Stimulated activated naive CD8-positive, alpha-beta T cell treated with anti-CD3 and anti-CD28 coated beads, Interleukin-15, Interleukin-2, amounts not matched to agents 100 U/mL and 50 U/mL, for 24 hours (primary cell): ENCODE results near the gene NXPE2.
"Not testable (repeated sequence)": the region's sequence is repeated elsewhere in the genome, so short reads cannot be mapped to it uniquely, and the experiment has no call there.

Experiments
- ATAC-seq: fragments of 150-1000 bp; cut with Tn5 transposase; one replicate; pipeline ENCODE4 v1.10.0; 2021
- DNase-seq: peaks from one replicate; pipeline ENCODE4 v3.0.0; 2021

The NXPE2 gene

DNA sequence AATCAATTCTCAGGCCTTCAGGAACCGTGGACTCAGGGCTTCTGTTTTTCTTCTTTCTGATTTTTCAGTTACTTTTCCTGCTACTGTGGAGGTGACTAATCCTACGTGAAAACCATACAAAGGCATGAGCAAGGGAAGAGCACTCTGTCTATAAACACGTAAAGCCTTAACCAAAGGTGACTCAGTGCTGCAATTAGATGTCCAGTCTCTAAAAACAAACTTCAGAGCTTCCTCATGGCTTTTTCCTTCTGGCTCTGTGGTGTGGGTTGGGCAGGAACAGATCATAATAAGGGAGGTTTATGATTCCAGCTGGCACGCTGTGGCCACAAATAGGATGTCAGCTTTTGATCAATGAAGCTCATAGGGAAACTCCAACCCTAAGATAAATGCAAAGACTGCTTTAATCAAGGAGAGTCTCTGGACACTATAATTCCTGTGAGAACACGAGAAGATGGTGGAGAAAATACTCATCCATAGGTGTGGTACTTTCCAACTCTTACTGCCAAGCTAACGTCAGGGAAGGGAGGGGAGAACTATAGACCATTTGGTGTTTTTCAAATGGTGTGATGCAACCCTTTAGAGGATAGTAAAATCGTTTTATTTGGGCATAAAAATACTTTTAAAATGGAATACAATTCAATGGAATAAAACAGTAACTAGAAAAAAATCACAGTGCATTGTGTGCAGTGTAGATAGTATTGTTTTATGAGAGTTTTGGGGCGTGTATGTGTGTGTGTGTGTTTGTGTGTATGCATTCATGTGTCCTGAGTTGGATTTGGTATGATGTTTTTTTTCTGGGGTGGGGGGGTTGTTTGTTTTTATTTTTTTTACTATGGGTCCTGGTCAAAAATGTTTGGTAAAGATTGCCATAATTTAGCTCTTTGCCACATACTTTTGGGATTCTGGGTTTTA, at the start of gene NXPE2:
NXPE2 (plus strand) TSS at position 403 of the 912 bp plus-strand sequence; CDS start at position 452, 49 bp downstream.
- no peak for ATAC-seq
- DNase-seq: no peak

DNA sequence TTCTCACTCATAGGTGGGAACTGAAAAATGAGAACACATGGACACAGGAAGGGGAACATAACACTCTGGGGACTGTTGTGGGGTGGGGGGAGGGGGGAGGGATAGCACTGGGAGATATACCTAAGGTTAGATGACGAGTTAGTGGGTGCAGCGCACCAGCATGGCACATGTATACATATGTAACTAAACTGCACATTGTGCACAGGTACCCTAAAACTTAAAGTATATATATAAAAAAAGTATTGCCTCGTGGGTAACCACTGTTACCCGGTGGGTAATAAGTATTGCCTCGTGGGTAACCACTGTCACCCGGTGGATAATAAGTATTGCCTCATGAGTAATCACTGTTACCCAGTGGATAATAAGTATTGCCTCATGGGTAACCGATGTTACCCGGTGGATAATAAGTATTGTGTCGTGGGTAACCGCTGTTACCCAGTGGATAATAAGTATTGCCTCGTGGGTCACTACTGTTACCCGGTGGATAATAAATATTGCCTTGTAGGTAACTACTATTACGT, 46.8 kb upstream of the NXPE2 start:
- ATAC-seq, DNase-seq: not testable (repeated sequence)

DNA sequence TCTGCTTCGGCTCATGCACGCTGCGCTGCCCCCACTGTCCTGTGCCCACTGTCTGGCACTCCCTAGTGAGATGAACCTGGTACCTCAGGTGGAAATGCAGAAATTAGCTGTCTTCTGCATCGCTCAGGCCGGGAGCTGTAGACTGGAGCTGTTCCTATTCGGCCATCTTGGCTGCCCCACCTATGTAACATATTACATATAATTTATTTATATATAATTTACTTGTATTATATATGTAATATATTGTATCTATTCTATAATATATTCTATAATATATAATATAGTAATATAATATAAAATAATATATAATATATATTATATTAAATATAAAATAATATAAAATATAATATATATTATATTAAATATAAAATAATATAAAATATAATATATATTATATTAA, 38.9 kb upstream of the NXPE2 start:
- not testable (repeated sequence) for ATAC-seq, DNase-seq

DNA sequence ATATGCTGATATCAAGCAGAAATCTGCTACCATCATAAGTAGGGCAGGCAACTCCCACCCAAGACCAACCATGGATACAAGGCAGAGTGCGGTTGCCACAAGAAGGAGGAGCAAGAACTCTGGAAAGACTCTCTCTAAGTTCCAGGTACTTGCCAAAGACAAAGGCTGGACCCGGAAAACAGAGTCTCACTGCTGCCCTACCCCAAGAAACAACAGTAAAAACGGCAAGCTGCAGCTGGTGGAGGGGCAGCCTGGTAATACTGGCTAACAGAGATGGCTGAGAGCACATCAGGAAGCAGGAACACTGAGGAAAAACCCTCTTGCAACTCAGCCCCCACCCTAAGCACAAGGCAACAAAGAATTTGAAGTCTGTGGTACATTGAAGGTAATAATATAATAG, 27.7 kb upstream of the NXPE2 start:
- ATAC-seq: no peak
- DNase-seq: no peak

DNA sequence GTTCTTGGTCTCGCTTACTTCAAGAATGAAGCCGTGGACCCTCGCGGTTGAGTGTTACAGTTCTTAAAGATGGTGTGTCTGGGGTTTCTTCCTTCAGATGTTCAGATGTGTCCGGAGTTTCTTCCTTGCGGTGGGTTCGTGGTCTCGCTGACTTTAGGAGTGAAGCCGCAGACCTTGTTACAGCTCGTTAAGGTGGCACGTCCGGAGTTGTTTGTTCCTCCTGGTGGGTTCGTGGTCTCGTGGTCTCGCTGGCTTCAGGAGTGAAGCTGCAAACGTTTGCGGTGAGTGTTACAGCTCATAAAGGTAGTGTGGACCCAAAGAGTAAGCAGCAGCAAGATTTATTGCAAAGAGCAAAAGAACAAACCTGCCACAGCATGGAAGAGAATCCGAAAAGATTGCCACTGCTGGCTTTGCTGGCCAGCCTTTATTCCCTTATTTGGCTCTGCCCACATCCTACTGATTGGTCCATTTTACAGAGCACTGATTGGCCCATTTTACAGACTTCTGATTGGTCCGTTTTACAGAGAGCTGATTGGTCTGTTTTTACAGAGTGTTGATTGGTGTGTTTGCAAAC, 27.1 kb upstream of the NXPE2 start:
- DNase-seq: no peak
- no peak for ATAC-seq

DNA sequence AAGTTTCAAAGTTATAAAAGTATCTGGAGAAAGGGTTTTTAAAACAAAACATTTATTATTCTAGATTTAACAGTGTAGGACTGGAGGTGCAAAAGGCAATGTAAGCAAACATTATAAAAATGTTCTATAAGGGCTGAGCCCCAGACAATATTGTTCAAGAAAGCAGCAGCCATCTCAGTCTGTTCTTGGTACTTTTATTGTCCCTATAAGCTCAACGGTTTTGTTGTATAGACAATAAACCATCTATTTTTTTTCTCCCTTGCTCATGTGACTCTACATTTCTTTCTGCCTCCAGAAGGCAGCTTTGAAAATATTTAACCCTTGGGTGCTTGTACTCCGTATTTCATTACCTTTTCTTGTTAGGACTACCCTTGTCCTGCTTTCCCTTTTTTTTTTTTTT, 25.2 kb upstream of the NXPE2 start:
- no peak for DNase-seq

DNA sequence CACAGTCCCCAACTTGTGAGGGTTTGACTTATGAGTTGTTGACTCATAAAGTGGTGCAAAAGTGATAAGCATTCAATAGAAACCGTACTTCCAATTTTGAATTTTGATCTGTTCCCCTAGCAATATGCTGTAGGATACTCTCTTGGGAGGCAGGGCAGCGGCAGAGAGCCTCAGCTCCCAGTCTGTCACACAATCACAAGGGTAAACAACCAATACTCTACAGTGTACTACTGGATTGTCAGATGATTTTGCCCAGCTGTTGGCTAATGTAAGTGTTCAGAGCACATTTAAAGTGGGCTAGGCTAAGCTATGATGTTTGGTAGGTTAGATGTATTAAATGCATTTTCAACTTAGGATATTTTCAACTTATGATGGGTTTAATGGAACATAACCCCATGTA, 13.7 kb upstream of the NXPE2 start:
- ATAC-seq (no peak), DNase-seq (no peak)

More for the DNA sequence above, 25.2 kb upstream of the NXPE2 start:
- no peak for ATAC-seq

DNA sequence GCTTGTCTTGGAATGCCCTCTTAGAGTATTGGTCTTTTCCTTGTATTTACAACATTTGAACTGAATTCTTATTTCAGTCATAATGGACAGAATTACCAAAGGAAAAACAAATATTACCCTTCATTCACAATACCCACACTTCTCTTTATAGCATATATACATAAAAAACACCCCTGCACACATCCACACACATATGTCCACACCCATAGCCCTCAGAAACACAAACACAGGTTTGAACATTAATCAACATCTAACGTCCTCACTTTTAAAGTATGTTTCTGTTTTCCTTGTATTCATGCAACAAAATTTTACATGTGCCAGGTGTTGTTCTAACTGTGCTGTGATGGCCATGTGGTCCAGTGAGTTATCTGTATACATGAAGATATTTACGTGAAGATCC, 11.6 kb upstream of the NXPE2 start:
- DNase-seq (no peak), ATAC-seq (no peak)

DNA sequence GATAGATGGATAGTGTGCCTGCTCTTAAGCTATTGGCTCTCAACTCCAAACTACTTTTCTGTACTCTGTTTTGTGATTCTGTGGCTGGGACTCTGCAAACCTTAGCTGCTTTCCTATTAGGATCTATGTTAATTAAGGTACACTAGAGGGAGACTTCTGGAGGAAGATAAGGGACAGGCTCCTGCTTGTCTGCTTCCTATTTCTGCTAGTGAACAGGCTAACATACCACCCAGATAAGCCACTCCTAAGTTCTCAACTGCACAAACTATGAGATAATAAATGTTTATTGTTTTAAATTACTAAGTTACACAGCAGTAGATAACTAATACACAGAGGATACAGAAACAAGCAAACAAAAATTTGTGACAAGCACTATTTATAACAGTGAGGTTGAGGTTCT, 10.2 kb upstream of the NXPE2 start:
- DNase-seq (no peak), ATAC-seq (no peak)

DNA sequence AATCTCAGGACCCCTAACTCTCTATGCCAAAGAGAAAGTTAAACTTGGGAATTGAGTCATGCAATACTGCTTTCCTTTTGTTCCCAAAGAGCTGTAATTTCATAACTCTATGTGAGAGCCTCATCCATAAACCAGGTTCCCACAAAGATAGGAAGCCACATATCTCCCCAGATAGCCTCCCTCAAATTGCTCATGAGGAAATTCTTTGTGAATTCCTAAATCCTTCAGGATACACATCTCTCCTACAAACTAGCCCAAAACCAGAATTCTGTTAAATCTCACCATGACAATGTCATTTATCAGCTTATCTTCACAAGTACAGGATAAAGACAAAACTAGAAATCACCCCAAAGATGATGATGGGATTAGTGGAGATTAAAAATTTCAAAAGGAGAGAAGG, 4.7 kb upstream of the NXPE2 start:
- ATAC-seq (no peak), DNase-seq (no peak)

DNA sequence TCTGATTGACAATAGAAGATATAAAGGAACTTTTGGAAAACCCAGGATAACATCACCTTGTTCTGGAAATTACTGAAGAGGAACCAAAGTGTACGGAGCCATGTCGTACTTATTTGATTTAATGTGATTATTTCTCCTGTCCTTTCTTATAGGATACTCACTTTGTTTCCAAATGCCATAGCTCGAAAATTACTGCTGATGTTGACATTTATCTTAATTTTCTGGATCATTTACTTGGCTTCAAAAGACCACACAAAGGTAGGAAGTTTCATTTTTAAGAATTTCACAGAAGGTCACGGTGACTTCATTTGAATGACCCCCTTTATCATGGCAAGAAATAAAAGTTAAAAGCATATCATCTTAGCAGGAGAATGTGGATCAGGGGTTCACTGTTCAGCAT, 1.2 kb downstream of the NXPE2 start:
- ATAC-seq (no peak), DNase-seq (no peak)

DNA sequence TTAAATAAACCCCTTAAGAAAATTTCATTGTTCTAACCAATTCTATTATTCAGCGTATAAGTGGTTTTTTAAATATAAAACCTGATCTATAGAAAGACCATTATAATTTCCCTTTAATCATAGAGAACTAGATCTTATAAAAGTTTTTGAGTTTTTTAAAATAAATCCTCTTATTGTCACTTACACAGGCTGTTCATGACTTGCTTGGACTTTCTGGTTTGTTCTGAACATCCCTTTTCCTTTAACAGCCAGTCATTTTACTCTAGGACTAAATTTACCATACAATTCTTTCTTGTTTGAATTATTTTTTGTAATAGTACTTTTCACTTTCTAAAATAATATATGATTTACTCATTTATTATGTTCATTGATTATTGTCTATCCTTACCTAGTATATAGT, 4.7 kb downstream of the NXPE2 start:
- ATAC-seq: no peak
- DNase-seq: no peak

DNA sequence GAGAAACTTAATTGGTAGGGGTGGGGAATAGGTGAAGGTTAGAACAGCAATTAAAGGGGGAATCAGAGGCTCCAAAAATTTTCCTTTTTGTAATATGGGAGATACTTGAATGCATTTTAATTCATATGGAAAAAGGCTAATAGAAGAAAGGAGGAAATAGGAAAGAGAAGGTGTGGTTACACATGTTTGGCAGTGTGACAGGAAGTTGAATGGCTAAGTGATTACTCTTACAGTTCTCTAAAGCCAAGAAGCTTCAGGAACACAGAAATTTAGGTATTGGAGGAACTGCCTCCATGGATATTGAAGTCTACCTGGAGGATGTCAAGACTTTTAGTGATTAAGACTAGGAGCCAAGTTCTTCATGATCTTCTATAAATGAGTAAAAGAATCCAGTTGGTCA, 6.3 kb downstream of the NXPE2 start:
- ATAC-seq (no peak), DNase-seq (no peak)

DNA sequence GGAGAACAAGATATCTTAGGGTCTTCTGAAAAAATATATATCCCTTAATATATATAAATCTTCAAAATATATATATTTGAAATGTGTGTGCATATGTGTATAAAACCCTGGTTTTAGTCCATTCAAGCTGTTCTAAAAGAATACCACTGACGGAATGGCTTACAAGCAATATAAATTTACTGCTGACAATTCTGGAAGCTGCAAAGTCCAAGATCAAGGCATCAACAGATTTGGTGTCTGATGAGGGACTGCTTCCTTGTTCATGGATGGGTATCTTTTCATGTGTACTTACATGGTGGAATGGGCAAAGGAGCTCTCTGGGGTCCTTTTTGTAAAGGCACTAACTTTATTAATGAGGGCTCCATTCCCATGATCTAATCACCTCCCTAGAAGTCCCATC, 6.8 kb downstream of the NXPE2 start:
- ATAC-seq (no peak), DNase-seq (no peak)

DNA sequence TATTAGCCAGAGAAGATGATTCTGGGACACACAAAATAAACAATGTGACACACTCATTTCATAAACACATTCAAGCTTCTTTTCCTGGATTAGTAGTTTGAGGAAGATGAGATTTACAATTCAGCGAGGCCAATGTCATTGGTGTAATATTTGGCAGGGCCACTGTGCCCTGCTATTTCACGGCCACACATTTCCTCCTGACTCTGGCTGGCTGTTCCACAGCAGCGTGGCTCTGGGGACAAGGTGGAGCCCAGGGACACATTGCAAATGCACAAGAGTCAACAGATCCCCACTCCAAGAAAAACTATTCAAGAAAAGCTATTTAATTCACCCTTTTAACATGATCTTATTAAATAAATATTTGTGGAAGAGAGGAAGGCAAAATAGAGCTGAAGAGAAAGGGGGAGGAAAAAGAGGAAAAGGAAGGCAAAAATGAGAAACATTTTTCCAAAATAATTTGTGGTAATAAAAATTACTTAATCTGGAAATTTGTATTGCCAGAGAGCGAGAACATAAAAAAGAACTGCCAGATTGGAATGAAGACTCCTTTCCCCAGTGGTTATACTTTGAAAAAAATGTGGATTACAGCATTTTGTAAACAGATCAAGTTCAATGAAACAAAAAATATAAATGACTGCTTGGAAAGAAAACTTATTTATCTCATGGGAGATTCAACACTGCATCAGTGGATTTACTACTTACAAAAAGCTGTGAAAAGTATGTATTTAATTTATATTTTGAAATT, 27.1 kb downstream of the NXPE2 start:
- ATAC-seq (no peak), DNase-seq (no peak)

DNA sequence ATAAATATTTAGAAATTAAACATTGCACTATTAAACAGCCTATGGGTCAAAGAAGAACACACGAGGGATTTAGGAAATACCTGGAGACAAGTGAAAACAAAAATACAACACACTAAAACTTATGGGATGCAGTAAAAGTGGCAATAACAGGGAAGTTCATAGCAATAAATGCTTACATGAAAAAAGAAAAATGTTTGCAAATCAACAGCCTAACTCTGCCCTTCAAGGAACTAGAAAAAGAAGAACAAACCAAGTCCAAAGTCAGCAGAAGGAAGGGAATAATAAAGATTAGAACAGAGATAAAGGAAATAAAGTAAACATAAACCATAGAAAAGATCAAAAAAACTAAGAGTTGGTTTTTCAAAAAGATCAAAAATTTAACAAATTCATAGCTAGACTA, 31.6 kb downstream of the NXPE2 start:
- no peak for ATAC-seq

DNA sequence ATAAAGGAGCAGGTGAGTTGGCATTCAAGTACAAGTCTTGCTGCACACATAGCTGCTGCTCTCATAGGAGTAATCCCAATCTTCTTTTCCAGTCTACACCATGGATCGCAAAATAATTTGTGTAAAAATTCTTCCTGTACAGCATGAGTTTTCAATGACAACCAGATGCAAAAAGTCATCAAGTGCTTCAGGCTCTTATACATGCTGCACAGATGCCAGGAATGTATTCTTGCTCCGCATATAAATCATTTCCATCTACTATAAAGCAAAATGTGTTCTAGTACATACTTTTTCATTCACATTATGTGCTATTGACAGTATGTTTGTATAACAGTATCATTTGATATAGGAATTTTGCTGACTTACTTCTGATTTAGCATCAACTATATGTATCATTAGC, 35.4 kb downstream of the NXPE2 start:
- DNase-seq (no peak), ATAC-seq (no peak)

More for the DNA sequence above, 31.6 kb downstream of the NXPE2 start:
- DNase-seq: no peak

DNA sequence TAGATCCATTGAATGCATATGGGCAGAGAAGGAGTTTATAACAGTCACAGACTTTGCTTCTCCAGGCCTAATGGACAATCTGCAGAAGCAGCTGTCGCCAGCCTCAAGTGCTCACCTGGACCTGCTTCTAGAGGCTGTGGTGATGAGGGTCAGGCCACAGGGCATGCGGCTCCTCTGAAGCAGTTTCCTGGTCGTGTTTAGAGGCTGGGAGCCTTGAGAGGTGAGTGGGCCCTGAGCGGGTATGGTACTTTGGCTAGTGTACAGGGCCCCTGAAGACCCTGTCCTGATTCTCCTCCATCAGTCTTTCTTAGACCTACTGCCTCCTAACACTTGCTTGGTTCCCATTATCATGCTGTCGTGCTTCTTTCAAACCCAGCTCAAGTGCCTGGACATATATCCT, 41.2 kb downstream of the NXPE2 start:
- ATAC-seq: no peak
- no peak for DNase-seq

DNA sequence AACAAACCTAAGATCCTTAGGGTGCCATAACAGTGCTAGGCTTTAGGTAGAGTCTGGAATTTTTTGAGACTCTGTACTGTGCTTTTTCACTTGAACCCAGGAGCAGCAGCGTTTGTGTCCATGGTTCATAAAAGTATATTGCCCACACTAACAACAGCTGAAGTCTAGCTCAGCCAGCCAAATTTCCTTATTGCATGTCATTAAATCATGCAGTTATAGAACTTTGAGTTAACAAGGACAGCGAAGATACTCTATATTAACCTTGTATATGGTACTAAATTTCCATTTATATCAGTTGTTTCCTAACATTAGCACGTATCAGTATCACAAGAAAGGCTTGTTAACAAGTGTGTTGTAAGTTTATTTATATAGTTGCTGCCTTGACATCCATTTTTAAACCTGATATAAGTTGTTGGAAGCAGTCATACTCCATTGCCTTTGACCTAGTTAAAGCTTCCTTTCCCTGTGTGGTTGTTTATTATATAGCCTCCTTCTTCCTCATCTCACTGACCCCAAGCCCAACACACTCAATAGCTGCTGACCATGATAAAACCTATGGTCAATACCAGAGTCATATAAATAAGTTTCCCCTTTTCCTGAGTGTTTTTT, 46.7 kb downstream of the NXPE2 start:
- ATAC-seq (no peak), DNase-seq (no peak)

DNA sequence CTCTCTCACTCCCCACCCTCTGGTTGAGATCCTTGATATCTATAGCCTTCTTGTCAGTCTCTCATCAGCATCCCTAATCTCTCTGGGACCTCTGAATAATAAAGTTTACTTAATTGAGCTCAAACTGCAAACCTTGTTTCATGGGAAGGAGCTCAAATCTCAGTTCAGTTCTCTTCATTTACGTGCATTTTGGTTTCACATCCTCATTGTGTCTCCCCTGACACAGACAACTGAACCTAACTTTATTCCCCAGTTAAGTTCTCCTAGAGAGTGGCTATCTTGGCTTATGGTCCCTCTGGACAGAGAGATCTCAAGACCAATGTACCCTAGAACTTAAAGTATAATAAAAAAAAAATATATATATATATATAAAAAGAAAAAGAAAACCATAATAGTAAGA, 47.3 kb downstream of the NXPE2 start:
- ATAC-seq: no peak
- DNase-seq: no peak

DNA sequence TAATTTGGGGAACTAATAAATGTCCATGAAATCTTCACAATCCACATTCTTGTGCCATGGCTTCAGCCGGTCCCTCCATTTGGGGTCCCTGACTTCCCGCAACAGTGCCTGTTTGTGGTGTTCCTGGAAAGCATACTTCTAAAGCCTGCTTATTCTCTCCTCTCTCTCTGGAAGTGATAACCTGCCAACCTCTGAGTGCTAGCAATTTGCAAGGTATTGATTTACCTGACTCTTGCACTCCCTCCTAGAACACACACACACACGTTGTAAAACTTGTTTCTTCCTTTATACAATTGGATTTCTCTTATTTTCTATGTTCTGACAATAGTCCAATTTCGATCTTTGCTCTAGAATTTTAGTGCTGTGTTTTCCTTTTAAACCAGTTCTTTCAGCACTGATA, 58.5 kb downstream of the NXPE2 start:
- DNase-seq (no peak), ATAC-seq (no peak)

DNA sequence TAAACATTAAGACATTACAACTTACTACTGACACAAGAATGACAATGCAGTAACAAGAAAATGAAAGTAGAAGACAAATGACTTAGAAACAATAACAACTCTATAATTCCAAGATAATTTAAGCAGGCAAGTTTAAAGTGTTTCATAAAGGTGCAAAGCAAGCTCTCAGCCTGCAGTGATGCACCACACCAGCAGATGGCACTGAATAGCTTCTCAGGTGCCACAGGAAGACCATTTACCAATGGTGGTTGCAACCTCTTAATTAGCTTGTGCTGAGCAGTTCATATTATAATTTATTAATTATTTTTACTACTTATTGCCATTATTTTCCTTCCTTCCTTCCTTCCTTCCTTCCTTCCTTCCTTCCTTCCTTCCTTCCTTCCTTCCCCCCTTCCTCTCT, 60.6 kb downstream of the NXPE2 start:
- DNase-seq: peak; percentile 34
- no peak for ATAC-seq
